KOPT-K1 (cell line): ENCODE measurements around the gene CDV3.
"Not testable (repeated sequence)": the region's sequence is repeated elsewhere in the genome, so short reads cannot be mapped to it uniquely, and the experiment has no call there.

Experiments used
- H3K27ac ChIP-seq: fragments of 200-600 bp; sonication (generic); 2 replicates; pipeline ENCODE4 v1.5.1; 2016; ENCODE audit warnings: antibody characterized with exemption, mild to moderate bottlenecking, low read depth, low read length; ENCODE audit not compliant: poor library complexity, severe bottlenecking
- H3K36me3 ChIP-seq: fragments of 200-600 bp; sonication (generic); 2 replicates; pipeline ENCODE4 v1.5.1; 2017; ENCODE audit warnings: antibody characterized with exemption, mild to moderate bottlenecking, low read length, moderate library complexity; ENCODE audit not compliant: insufficient read depth
- H3K9me3 ChIP-seq: fragments of 200-600 bp; sonication (generic); 2 replicates; pipeline ENCODE4 v1.5.1; 2017; ENCODE audit warnings: antibody characterized with exemption, low read length, mild to moderate bottlenecking; ENCODE audit not compliant: insufficient read depth, poor library complexity, severe bottlenecking

Gene CDV3

DNA sequence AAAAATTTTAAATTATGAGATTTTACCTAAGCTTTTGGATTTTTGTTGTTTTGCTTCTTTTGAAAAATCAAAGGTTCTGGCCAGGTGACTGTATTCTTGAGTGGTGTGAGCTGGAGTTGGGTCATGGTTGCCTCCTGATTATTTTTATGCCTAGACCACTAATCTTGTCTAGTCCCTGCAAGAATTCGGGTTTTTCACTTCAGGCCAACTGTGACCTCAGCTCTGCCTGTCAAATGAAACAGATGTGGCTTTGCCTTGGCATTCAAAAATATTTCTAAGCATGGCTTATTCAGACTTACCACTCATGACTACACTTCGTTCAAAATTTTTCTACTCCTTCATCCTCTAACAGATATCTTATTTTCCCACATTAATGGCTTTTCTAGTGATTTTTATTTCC, 25.4 kb upstream of the CDV3 start:
- H3K36me3 ChIP-seq, result no peaks in the 10 kb centered on the region
- no peak overlapping the region for H3K27ac ChIP-seq
- no peaks in the 10 kb centered on the region for H3K9me3 ChIP-seq

GRCh38 chr3:133549565-133549964, 23.9 kb upstream of the CDV3 start:
- H3K9me3 ChIP-seq, result no peaks in the 10 kb centered on the region
- no peak overlapping the region for H3K27ac ChIP-seq
- H3K36me3 ChIP-seq, result no peaks in the 10 kb centered on the region

DNA sequence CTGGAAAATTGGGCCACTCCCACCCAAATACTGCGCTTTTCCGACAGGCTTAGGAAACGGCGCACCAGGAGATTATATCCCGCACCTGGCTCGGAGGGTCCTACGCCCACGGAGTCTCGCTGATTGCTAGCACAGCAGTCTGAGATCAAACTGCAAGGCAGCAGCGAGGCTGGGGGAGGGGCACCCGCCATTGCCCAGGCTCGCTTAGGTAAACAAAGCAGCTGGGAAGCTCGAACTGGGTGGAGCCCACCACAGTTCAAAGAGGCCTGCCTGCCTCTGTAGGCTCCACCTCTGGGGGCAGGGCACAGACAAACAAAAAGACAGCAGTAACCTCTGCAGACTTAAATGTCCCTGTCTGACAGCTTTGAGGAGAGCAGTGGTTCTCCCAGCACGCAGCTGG, 21.9 kb upstream of the CDV3 start:
- H3K9me3 ChIP-seq, H3K36me3 ChIP-seq, H3K27ac ChIP-seq: not testable (repeated sequence)

- Histone ChIP-seq H3K9me3 (no peaks in the 10 kb centered on the region), H3K27ac (no peak overlapping the region), H3K36me3 (no peaks in the 10 kb centered on the region)
Measured at GRCh38 chr3:133561679-133562078, 11.8 kb upstream of the CDV3 start.

DNA sequence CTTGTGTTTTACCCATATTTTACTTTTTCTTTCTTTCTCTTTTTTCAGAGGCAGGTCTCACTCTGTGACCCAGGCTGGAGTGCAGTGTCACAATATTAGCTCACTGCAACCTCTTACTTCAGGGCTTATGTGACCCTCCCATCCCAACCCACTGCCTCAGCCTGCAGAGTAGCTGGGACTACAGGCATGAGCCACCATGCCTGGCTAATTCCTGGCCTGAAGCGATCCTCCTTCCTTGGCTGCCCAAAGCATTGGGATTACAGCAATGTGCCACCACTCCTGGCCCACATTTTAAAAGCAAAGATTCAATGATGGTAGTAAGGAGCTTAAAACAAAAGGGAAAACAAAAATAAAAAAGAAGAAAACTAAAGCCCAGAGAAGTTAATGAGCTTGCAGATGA, 11.1 kb upstream of the CDV3 start:
- H3K9me3 ChIP-seq, result no peaks in the 10 kb centered on the region
- no peaks in the 10 kb centered on the region for H3K36me3 ChIP-seq
- no peak overlapping the region for H3K27ac ChIP-seq

GRCh38 chr3:133563186-133563591, 10.3 kb upstream of the CDV3 start:
- Histone ChIP-seq H3K27ac (no peak overlapping the region), H3K36me3 (no peaks in the 10 kb centered on the region), H3K9me3 (no peaks in the 10 kb centered on the region)

DNA sequence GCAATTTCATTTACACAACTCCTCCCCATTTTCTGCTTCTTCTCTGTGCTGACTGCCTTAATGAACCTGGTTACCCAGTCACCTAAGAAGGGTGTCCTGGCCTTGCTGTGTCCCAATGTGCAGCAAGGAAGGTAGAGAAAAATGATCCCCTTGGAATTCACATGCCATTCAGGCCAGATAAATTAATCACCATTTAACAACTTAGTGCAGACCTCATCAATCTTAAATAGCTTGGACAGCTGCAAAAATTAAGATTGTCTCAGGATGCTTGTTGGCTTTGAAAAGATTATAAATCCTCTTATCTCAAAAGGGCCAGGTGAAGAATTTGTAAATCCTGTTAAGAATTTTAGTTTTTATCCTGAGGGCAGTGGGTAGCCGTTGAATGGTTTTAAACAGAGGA, 9.7 kb upstream of the CDV3 start:
- no peaks in the 10 kb centered on the region for H3K36me3 ChIP-seq
- no peaks in the 10 kb centered on the region for H3K9me3 ChIP-seq
- H3K27ac ChIP-seq, result no peak overlapping the region

DNA sequence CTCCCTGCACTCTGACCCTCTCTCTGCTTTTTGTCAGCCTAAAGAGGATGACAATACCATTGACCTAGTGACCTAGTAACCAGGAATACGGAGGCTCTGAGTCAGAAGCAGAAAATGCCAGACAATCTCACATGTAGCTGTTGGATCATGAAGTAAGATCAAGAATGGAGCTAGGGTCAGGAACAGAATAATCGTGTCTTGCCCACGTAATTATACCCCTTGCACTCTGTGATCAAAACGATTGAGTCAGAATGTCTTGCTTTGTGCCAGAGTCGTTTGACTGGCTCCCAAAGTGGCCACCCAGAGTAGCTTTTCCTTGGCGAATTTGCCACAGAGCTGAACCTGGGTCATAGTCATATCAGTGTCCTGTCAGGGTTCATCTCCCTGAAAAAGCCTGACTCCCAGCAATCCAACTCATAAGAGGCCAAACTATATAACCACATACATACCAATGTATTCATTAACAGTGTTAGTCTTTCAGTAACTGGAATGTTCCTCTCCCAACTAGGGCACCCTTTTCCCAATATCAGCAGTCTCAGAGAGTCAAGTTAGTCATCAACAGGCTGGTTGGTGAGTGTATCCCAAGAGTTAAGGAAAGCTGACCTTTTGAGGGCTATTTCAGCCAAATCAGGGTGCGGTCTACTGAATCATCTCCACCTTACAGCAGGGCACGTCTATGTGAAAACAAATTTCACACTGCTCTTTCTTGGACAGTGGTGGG, 5.0 kb upstream of the CDV3 start:
- no peaks in the 10 kb centered on the region for H3K36me3 ChIP-seq
- no peaks in the 10 kb centered on the region for H3K9me3 ChIP-seq
- H3K27ac ChIP-seq, result no peak overlapping the region

GRCh38 chr3:133570139-133570936, 3.1 kb upstream of the CDV3 start:
- H3K36me3 ChIP-seq, result peaks cover 5% of the 10 kb centered on the region; the same call in 1 of the 2 replicates
- H3K9me3 ChIP-seq, result no peaks in the 10 kb centered on the region
- no peak overlapping the region for H3K27ac ChIP-seq

- Histone ChIP-seq H3K36me3 (peaks cover 11% of the 10 kb centered on the region), H3K27ac (no peak overlapping the region), H3K9me3 (no peaks in the 10 kb centered on the region)
Measured at GRCh38 chr3:133570937-133571320, 2.6 kb upstream of the CDV3 start.

DNA sequence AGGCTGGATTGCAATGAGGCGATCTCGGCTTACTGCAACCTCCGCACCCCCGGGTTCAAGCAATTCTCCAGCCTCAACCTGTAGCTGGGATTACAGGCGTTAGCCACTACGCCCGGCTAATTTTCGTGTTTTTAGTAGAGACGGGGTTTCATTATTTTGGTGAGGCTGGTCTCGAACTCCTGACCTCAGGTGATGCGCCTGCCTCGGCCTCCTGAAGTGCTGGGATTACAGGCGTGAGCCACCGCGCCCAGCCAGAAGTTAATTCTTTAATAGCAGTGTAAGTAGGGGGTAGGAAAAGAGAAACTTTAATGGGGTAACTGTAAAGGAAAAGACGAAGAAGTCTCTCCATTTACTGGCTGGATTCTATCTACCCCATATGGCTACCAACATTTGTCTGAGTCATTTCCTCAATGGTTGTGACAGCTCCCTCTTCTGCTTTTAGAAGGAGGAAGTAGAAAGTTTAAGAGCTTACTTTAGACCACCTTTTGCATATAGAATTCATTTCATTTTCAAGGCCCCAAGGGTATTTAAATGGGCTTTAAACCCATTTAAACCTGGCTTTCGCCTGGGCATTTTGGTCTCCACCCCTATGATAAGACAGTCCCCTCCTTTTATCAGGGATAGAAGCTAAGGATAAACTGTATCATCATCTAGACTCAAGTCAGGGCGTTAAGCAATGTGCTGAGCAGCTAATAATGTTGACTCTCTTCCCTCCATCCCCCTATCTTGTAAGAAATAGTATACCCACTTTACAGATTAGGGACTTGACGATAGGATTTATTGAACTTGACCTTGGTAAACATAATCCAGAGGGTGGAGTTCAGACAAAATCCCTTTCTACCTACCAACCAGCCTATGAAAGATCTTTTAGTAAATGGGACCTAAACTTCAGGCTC, 1.1 kb upstream of the CDV3 start:
- Histone ChIP-seq H3K9me3 (no peaks in the 10 kb centered on the region), H3K36me3 (peaks cover 25% of the 10 kb centered on the region)

GRCh38 chr3:133573054-133573628, 345 bp upstream of the CDV3 start:
- Histone ChIP-seq H3K27ac (peak overlapping the region; percentile 96), H3K36me3 (peaks cover 33% of the 10 kb centered on the region), H3K9me3 (no peaks in the 10 kb centered on the region)

More for the DNA sequence above, 1.1 kb upstream of the CDV3 start:
- peak overlapping the region; percentile 96 for H3K27ac ChIP-seq

DNA sequence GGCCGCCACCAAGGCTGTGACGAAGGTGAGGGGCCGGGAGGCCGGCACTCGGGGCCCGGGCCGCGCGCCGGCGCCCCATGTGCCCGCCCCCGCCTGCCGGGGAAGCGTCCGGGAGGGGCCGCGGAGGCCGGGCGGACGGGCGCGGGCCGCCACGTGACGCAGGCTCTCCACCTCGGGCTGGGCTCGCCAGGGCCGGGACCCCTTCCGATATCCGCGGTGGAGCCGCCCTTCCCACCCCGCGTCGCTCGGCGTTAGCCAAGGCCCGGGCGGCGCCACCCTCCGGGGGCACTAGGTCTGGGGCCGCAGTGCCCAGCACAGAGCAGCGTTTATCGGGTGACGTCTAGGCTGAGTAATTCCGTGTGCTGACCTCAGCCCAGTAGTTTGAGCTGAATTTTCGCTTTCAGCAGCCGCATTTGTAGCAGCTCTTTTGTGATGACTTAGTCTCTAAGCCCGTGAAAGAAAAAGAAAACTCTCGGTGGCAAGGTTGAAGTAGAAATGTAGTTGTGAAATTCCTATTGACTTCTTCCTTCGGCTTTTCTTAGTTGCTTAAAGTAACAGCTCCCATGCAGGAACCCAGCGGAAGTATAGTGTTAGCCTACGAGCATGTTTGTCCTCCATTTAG, 885 bp downstream of the CDV3 start:
- H3K27ac ChIP-seq, result peak overlapping the region; percentile 96
- H3K9me3 ChIP-seq, result no peaks in the 10 kb centered on the region
- H3K36me3 ChIP-seq, result peaks cover 45% of the 10 kb centered on the region

- peaks cover 51% of the 10 kb centered on the region for H3K36me3 ChIP-seq
- H3K27ac ChIP-seq, result peak overlapping the region; percentile 96
- H3K9me3 ChIP-seq, result no peaks in the 10 kb centered on the region
Measured at GRCh38 chr3:133575086-133575485, 1.6 kb downstream of the CDV3 start.
